Ectodermal cell (in vitro differentiated cells): Measurements from ENCODE around the gene TPD52L1.

Experiments
- H3K27ac ChIP-seq: 2 replicates; pipeline ENCODE4 v1.7.0; 2013; ENCODE audit warnings: mild to moderate bottlenecking, low read depth, low read length; ENCODE audit not compliant: insufficient read depth, poor library complexity, severe bottlenecking
- H3K27me3 ChIP-seq: 2 replicates; pipeline ENCODE4 v1.7.0; 2013; ENCODE audit warnings: mild to moderate bottlenecking, low read length; ENCODE audit not compliant: insufficient read depth, control insufficient read depth, poor library complexity, severe bottlenecking
- H3K36me3 ChIP-seq: one replicate; pipeline ENCODE4 v1.7.0; 2013; ENCODE audit warnings: low read length; ENCODE audit not compliant: control insufficient read depth, insufficient read depth
- H3K4me1 ChIP-seq: one replicate; pipeline ENCODE4 v1.7.0; 2013; ENCODE audit warnings: low read length; ENCODE audit not compliant: control insufficient read depth, insufficient read depth
- H3K4me3 ChIP-seq: 2 replicates; pipeline ENCODE4 v1.7.0; 2013; ENCODE audit warnings: low read depth, low read length, control low read depth; ENCODE audit not compliant: insufficient read depth
- H3K9me3 ChIP-seq: 2 replicates; pipeline ENCODE4 v1.7.0; 2013; ENCODE audit warnings: mild to moderate bottlenecking, low read length, moderate library complexity; ENCODE audit not compliant: control insufficient read depth
- WGBS, 2 experiments: methylation state at CpG; one replicate each; pipeline ENCODE4 v1.1.7; 2013; ENCODE audit warnings: missing lambda C conversion rate in 2 of 2; 5-methylcytosine and 5-hydroxymethylcytosine counted together

Gene TPD52L1

GRCh38 chr6:125216015-125216414 lies 62.4 kb downstream of the TPD52L1 start:
- WGBS, 2 experiments = 96 to 100% methylated on average over 2 of the region's 2 CpGs
- H3K36me3 ChIP-seq = no peaks in the 10 kb centered on the region
- no peaks in the 10 kb centered on the region for H3K27me3 ChIP-seq
- no peaks in the 10 kb centered on the region for H3K9me3 ChIP-seq
- no peak overlapping the region for H3K4me3 ChIP-seq
- no peaks in the 10 kb centered on the region for H3K4me1 ChIP-seq
- H3K27ac ChIP-seq = no peak overlapping the region

DNA sequence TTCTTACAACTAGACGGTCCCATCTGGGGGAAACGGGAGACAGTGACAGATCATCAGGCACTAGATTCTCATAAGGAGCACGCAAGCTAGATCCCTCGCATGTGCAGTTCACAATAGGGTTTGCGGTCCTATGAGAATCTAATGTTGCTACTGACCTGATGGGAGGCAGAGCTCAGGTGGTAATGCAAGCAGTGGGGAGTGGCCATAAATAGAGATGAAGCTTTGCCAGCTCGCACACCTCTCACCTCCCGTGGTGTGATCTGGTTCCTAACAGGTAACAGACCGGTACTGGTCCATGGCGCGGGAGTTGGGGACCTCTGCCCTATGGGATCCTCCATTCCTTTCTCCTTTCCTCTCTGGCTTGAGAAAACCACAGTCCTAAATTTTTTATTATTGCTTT lies 63.8 kb downstream of the TPD52L1 start:
- no peak overlapping the region for H3K27ac ChIP-seq
- H3K9me3 ChIP-seq = no peaks in the 10 kb centered on the region
- no peaks in the 10 kb centered on the region for H3K36me3 ChIP-seq
- no peaks in the 10 kb centered on the region for H3K4me1 ChIP-seq
- no peaks in the 10 kb centered on the region for H3K27me3 ChIP-seq
- WGBS, 2 experiments = 95 to 97% methylated on average over 10 of the region's 10 CpGs
- H3K4me3 ChIP-seq = no peak overlapping the region

- 92 to 94% methylated on average over 2 of the region's 2 CpGs for WGBS, 2 experiments
- H3K9me3 ChIP-seq = no peaks in the 10 kb centered on the region
- peaks cover 1% of the 10 kb centered on the region for H3K4me1 ChIP-seq
- H3K27ac ChIP-seq = no peak overlapping the region
- H3K36me3 ChIP-seq = no peaks in the 10 kb centered on the region
- no peaks in the 10 kb centered on the region for H3K27me3 ChIP-seq
- H3K4me3 ChIP-seq = no peak overlapping the region
Observed at GRCh38 chr6:125217992-125218391, 64.4 kb downstream of the TPD52L1 start.

DNA sequence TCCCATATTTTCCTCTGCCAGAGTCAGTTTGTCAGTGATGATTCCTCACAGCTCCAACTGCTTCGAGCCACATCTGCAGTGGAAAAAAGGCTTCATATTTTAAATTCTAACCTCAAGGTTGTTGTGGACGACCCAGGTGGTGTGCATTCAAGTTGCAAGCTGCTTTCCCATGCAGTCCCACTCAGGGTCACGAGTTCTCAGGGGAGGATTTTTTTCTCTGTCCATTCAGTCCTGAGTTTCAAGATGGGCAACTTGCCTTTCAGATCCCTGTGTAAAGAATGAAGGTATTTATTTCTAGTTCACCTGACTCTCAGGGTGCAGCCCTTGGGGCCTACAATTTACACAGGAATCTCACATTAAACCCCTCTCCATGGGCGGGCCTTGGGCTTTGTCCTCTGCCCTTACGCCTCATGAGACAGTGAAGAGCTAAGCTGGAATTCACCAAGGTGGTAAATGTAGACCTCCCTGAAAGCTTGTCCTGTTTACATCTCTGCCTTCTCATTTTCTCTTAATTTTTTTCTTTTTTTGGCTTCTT lies 65.9 kb downstream of the TPD52L1 start:
- H3K36me3 ChIP-seq = no peaks in the 10 kb centered on the region
- H3K27ac ChIP-seq = no peak overlapping the region
- H3K4me3 ChIP-seq = no peak overlapping the region
- 84 to 91% methylated on average over 5 of the region's 5 CpGs for WGBS, 2 experiments
- H3K27me3 ChIP-seq = no peaks in the 10 kb centered on the region
- no peaks in the 10 kb centered on the region for H3K9me3 ChIP-seq
- H3K4me1 ChIP-seq = peaks cover 3% of the 10 kb centered on the region

GRCh38 chr6:125220712-125221111 lies 67.1 kb downstream of the TPD52L1 start:
- H3K27ac ChIP-seq = no peak overlapping the region
- no peaks in the 10 kb centered on the region for H3K9me3 ChIP-seq
- H3K4me3 ChIP-seq = no peak overlapping the region
- WGBS, 2 experiments = 93 to 97% methylated on average over 2 of the region's 2 CpGs
- peaks cover 3% of the 10 kb centered on the region for H3K4me1 ChIP-seq
- H3K27me3 ChIP-seq = no peaks in the 10 kb centered on the region
- no peaks in the 10 kb centered on the region for H3K36me3 ChIP-seq

GRCh38 chr6:125222531-125223455 lies 69.2 kb downstream of the TPD52L1 start:
- Histone ChIP-seq H3K4me1 (peaks cover 3% of the 10 kb centered on the region), H3K27me3 (no peaks in the 10 kb centered on the region), H3K36me3 (no peaks in the 10 kb centered on the region), H3K4me3 (no peak overlapping the region), H3K9me3 (no peaks in the 10 kb centered on the region), H3K27ac (no peak overlapping the region)
- WGBS, 2 experiments = 89 to 92% methylated on average over 2 of the region's 4 CpGs

DNA sequence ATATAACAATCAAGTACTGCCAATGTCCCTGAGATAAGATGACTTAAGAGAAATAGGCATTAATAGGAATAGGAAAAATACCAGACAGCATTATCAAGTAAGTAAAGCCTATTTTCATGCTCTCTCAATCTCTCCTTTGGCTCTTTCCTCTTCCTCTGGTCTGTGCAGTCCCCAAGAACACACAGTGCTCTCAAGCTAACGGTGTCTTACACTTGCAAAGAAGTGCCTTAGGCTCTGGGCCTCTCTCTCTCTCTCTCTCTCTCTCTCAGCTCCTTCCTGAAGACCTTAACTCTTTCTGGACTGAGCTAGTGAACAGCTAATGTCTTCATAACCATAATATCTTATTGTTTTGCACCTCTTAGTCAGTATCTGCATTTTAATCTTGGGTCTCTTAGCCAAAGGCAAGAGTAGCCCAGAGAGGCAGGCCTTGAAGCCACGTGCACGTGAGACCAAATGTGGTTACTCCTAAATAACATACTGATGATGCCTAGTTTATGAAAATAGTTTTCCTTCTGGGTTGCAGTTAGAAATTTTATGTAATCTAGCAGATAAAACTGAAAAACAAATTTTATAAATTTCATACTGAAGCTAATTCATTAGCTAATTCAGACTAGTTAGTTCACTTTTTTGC lies 70.8 kb downstream of the TPD52L1 start:
- Histone ChIP-seq H3K4me1 (peaks cover 3% of the 10 kb centered on the region), H3K36me3 (no peaks in the 10 kb centered on the region), H3K9me3 (no peaks in the 10 kb centered on the region), H3K27ac (no peak overlapping the region), H3K27me3 (no peaks in the 10 kb centered on the region), H3K4me3 (no peak overlapping the region)
- WGBS, 2 experiments = 79 to 80% methylated on average over 3 of the region's 3 CpGs

DNA sequence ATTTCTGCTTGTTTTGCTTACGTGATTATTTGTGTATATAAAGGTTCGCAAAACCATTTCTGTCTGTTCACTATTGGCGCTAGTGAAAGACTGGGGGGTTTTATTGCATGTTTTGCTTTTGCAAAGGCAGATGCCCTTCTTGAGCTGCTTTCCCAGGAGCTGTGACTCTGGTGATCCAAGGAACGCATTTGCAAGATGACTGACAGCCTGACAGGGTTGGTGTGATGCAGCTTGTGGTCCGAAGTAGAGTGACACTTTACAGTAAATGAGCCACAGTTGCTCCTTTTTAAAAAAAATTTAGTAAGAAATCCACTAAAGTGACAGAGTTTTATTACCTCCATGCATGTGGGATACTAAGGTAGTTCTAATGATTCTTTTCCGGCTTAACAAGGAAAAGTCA lies 73.7 kb downstream of the TPD52L1 start:
- H3K36me3 ChIP-seq = no peaks in the 10 kb centered on the region
- H3K9me3 ChIP-seq = no peaks in the 10 kb centered on the region
- peaks cover 3% of the 10 kb centered on the region for H3K4me1 ChIP-seq
- 94 to 95% methylated on average over 5 to 6 of the region's 6 CpGs for WGBS, 2 experiments
- no peak overlapping the region for H3K4me3 ChIP-seq
- no peak overlapping the region for H3K27ac ChIP-seq
- H3K27me3 ChIP-seq = no peaks in the 10 kb centered on the region

DNA sequence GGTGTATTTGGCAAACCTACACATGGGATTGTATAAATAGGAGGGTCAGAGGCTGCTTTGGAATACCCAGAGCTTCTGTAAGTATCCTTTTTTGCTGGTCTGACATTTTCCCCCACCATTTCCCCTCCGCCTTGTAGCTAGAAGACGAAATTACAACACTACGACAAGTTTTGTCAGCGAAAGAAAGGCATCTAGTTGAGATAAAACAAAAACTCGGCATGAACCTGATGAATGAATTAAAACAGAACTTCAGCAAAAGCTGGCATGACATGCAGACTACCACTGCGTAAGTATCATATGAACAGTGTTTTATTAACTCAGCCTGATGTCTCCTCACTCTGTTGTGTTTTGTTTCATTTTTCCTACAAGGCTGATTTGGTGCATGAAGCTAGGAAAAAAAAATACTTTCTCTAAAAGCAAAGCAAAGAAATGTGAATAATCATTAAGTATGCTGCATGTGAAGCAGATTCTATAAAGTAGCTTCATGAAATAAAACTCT lies 75.5 kb downstream of the TPD52L1 start:
- H3K9me3 ChIP-seq = no peaks in the 10 kb centered on the region
- no peaks in the 10 kb centered on the region for H3K27me3 ChIP-seq

GRCh38 chr6:125230674-125231073 lies 77.1 kb downstream of the TPD52L1 start:
- no peak overlapping the region for H3K27ac ChIP-seq
- no peaks in the 10 kb centered on the region for H3K36me3 ChIP-seq
- H3K4me3 ChIP-seq = no peak overlapping the region
- no peaks in the 10 kb centered on the region for H3K27me3 ChIP-seq
- no peaks in the 10 kb centered on the region for H3K9me3 ChIP-seq
- H3K4me1 ChIP-seq = no peaks in the 10 kb centered on the region
- 75 to 87% methylated on average over 3 of the region's 3 CpGs for WGBS, 2 experiments

More for the DNA sequence above, 75.5 kb downstream of the TPD52L1 start:
- 79 to 80% methylated on average over 6 of the region's 6 CpGs for WGBS, 2 experiments
- Histone ChIP-seq H3K4me1 (no peaks in the 10 kb centered on the region), H3K27ac (no peak overlapping the region), H3K4me3 (no peak overlapping the region), H3K36me3 (no peaks in the 10 kb centered on the region)
